HG03354 (cell line): Measurements from ENCODE around the gene MAPKAP1.

Experiments used
- ATAC-seq: cut with Tn5 transposase; IDR thresholded peaks from one replicate; pipeline ENCODE4 v1.9.1; 2021; ENCODE audit warnings: mild to moderate bottlenecking; ENCODE audit not compliant: unreplicated experiment, poor library complexity, severe bottlenecking

MAPKAP1 gene

DNA sequence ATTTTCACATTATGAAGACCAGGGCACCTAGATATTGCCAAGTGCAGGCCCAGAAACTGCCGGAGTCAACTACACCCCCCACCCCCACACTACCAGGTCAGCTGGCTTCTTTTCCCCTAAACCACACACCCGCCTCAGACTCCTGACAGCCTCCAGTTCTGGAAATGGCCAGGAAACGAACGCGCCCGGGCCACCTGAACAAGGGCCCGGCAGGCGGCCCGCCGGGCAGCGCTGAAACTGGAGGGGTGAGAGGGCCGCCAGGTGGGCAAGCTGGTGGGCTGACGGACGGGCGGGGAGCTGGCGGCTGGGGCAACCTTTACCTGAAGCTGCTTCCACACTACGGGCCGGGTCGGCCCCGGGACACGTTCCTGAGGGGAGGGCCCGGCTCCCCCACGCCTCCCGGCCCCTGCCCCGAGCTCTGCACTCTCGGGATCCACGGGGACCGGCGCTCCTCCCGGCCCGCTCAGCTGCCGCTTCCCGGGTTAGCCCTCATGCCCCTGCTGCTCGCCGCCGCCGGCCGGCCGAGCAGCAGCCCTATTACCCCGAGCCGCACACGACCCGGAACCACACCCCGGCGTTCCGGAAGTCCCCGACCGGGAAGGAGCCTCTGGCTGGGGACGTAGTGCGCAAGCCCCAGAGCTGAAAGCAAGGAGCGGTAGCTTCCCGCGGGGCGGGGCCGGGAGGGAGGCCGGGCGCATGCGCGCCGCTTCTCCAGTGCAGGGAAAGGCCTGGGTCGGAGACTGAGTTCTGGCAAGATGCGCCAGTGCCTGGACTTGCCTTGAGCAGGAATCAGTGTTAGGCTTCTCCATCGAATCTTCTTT is at the start of gene MAPKAP1:
TSS of gene MAPKAP1 (minus strand) at position 558 of the 821 bp plus-strand sequence. CDS start 34,634 bp downstream, outside the sequence.
- ATAC-seq: peak; percentile 94

DNA sequence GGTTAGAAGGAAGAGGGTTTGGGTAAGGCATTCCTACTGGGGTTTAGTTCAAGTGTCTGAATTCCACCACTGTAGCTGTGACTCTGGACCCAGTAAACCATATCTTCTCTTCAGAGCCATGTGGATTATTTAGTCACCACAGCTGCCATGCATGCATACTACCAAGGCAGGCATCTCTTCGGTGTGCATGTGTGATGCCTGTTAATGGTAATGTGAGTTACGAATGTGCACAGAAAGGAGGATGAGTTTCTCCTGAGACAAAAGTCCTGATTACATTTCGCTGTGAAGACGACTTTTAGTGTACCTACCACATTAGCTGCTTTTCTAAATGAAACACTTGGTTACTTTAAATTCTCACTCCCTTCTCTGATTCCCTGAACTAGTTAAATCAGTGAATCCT is 49.5 kb upstream of the MAPKAP1 start:
- no peak for ATAC-seq

DNA sequence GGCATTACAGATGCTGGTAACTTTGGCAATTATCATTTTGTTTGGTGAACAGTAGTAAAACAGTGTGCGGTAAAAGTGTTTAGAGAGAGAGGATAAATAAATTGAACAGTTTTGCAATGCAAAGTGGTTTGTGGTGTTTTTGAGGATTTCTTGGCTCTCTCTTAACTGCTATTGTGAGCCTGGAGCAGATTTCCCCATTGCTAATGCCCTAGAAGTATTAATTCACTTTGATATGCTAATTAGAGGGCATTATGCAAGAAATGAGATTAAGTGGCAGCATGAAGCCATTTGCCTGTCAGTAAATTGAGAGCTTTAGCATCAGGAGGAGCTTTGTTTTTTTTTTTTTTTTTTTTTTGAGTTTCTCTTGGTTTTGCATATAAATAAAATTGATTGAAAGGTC is 48.3 kb upstream of the MAPKAP1 start:
- no peak for ATAC-seq

DNA sequence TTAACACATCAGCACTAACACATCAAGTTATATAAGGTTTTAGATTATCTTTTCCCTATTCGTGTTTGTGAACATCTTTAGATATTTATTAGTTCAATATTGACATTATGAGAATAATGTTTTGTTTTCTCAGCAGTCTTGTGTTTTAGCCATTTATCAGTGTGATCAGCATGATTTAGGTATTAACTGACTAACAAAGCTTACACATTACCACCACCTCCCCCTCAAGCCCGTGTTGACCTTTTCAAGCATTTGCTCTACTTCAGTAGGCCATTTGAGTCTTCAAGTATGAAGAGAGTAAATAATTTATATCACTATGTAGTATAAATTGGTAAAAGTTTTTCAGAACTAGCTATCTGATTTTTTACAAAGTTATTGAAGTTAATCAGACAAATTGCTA is 47.1 kb upstream of the MAPKAP1 start:
- no peak for ATAC-seq

GRCh38 chr9:125752070-125752628 is 45.1 kb upstream of the MAPKAP1 start:
- no peak for ATAC-seq

- no peak for ATAC-seq
These were observed 43.6 kb upstream of the MAPKAP1 start for GRCh38 chr9:125750627-125751011.

DNA sequence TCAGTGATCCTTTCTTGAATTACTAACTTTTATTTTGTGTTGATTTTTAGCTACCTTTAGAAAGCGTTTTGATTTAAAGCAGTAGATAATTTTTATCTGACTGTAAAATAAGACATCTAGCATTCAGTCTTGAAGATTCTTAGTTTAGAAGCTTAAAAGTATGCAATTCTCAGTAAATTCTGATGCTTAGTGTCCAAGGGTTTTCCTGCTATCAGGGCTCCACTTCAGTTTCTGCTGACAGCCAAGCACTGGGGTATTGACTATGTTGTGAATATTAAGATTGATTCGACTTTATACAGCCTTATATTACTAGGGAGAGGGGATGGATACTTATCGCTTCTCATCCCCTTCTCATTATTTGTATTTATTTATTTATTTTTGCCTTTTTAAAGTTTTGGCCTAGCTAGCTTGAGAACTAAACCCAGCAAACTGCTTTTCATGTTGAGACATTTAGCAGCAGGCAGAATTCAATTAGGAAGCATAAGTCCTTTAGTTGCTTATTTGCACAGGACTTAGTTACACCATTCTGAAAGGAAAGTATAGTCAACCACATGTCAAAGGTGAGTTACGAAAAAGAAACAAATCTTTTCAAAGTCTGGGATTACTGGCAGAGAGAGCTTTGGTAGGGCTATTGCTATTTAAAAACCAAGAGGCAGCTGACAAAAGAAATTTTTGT is 43.1 kb upstream of the MAPKAP1 start:
- no peak for ATAC-seq

DNA sequence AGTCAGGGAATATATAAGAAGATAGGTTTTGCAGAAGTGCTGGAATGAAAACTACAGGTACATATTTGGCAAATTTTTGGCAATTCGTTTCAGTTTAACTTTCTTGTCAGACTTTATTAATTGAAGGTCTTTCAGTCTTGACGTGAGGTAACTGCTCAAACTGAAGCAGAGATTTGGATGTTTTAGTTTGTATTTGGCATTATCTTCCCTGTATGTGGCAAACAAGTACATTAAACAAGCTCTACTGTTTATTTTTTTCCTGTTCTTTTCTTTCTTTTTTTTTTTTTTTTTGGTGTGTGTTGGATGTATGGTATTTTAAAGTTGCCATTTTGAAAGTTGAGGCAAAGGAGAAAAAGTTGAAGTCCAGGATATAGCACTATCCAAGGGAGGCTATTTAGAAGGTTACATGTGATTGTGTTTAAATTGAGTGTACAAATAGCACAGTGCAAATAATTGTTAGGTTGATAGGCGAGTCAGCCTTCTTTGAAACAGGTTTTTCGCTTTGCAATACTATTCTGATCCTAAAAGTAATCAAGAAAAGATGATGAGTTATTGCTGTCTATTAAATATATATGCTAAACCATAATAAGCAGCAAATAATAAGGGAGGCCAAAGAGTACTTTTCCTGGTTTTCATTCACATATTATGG is 42.4 kb upstream of the MAPKAP1 start:
- ATAC-seq: no peak

DNA sequence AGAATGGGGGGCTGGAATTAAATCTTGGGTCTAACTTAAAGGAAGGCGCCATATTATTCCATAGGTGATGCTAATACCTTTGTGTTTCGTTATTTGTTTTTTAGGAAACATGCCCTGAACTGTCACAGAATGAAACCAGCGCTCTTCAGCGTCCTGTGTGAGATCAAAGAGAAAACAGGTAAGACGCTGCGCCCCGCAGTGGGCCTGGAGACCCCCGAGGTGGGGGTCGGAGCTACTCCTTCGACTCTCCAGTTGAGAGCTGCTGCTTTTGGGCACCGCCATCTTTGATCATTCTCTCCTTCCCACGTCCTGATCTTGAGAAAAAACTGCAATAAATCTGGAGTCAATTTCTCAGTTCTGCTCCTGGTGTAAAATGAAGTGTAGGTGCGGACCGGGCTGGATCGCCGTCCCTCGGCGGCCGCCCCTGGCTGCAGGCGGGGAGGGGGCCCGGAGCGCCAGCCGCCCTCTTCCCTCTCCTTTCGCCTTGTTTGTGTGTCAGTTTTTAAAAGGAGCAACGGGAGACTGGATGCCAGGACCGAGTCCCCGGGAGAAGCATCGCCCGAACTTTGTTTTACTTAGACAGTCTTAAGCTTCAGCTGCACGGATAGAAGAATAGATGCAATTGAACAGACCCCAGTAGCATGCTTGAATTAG is 41.6 kb upstream of the MAPKAP1 start:
- no peak for ATAC-seq

- peak; percentile 4 for ATAC-seq
These were observed 40.9 kb upstream of the MAPKAP1 start for GRCh38 chr9:125747765-125748445.

DNA sequence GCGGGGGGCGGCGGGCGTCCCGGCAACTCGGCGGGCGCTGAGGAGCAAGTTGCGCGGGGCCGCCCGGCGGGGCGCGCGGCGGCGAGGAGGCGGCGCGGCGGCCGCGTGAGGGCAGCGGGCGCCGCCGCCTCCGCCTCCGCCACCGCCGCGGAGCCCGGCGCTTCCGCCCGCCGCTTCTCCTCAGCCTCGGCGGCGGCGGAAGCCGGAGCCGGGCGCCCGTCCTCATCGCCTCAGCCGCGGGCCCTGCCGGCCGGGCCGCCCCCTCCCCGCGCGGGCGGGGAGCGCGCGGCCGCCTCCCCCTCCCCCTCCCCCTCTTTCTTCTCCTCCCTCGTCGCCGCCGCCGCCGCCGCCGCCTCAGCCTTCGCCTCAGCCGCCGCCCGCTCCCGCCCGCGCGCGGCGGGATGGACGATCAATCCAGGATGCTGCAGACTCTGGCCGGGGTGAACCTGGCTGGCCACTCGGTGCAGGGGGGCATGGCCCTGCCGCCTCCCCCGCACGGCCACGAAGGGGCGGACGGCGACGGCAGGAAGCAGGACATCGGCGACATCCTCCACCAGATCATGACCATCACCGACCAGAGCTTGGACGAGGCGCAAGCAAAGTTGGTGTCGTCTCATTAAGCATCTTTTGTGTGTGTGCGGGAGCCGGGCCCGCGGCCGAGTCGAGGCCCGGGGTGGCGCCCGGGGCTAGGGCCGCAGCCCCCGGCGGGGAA is 40.2 kb upstream of the MAPKAP1 start, which contains the start of gene PBX3:
TSS of gene PBX3 (plus strand) at position 321 of the 712 bp plus-strand sequence.
- peak; percentile 13 for ATAC-seq

- no peak for ATAC-seq
These were observed 39.7 kb upstream of the MAPKAP1 start for GRCh38 chr9:125746774-125747052.

- ATAC-seq: peak; percentile 72
These were observed 39.2 kb upstream of the MAPKAP1 start for GRCh38 chr9:125746017-125746773.

DNA sequence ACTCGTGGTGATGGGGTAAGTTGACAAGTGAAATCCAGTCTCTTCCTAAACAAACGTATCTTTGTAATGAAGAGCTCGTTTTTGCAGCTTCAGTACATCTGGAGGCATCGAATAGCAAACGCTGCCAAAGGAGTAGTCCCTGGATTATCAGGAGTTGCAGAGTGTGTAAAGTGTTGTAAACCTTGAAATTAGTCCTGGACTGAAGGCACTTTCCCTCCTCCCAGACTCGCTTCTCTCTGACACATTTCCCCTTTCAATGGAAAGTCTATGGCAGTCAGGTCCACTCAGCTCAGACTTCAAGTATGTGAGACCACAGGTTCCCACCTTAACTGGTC is 38.6 kb upstream of the MAPKAP1 start:
- ATAC-seq: no peak

DNA sequence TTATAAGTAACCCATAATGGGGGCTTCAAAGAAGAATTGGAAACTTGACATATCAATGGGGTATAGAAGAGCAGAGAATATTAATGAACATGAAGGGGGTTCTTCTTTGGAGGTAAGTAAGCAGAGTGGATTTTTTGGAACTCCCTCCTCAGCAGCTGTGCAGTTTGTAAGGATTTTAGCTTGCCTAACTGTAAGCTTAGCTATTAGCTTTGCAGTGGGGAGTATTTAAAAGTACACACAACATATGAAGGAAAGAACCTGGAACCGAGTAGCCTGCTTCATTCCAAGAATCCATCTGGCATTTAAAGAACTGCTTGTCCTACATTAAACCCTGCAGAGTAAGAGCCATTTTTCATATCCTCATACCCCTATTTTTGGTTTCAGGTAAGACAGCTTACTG is 38.0 kb upstream of the MAPKAP1 start:
- no peak for ATAC-seq

GRCh38 chr9:125744616-125745015 is 37.6 kb upstream of the MAPKAP1 start:
- ATAC-seq: no peak

DNA sequence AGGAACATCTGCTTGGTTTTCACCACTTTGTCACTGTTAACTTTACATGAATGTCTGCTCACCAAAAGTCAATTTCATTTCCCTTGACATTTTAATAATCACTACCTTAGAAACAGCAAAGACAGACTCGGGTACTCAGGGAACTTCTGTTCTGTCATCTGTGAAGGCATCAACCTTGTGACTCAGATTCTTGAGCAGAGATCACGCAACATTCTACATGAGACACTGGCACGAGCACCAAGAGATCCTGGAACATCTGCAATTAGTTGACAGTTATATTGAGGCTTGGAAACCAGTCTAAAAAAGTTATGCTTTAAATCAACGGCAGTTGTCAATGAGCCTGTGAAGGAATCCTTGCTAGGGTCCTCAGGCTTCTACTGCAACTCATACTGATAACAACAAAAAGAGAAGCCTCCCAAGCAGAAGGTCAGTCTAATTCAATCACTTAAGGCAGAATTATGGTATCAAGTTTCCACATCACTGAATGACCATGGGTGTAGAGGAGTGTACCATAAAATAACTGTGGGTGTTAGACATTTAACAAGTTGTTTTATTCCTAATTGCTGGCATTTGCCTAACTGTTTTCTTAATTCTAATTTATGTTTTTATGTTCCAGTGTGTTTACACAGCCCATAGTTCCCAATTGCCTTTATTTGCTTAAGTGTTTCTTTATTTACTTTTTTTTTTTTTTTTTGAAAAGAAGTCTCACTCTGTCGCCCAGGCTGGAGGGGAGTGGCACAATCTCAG is 36.8 kb upstream of the MAPKAP1 start:
- no peak for ATAC-seq

DNA sequence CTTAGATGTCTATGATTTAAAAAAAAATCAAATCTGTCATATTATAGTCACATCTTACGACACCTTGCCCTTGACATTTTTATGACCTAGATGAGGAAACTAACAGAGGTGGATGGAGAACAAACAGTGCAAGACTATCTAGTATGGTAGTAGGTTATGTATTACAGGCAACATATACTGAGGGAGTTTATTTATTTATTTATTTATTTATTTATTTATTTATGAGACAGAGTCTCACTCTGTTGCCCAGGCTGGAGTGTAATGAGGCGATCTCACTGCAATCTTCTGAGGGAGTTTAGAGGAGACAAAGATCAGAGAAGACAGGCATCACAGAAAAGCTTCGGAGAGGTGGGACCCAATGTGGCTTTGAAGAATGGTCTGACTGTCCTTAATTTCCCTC is 35.6 kb upstream of the MAPKAP1 start:
- no peak for ATAC-seq
